Neural cell (in vitro differentiated cells): ENCODE measurements around the gene IQSEC1.

Experiments used
- EZH2 ChIP-seq: fragments of 200-600, 300-800 bp; shearing (Covaris generic), sonication (generic); IDR thresholded peaks from 2 replicates; pipeline ENCODE4 v1.6.1; 2014; ENCODE audit warnings: antibody characterized with exemption, low read length, borderline replicate concordance, mild to moderate bottlenecking; ENCODE audit not compliant: insufficient read depth, poor library complexity, severe bottlenecking
- POLR2AphosphoS5 ChIP-seq: IDR thresholded peaks from 2 replicates; pipeline ENCODE4 v1.6.1; 2012
- RAD21 ChIP-seq: fragments of 450-650 bp; conservative IDR thresholded peaks from 2 replicates; pipeline ENCODE4 v1.6.1; 2014; ENCODE audit warnings: antibody characterized with exemption, mild to moderate bottlenecking, moderate library complexity
- TF ChIP-seq, protein P1 (sequence below): fragments of 450-650 bp; IDR thresholded peaks from 2 replicates; pipeline ENCODE4 v1.5.1; 2014; ENCODE audit warnings: antibody characterized with exemption, mild to moderate bottlenecking, moderate library complexity; ENCODE audit not compliant: poor library complexity, severe bottlenecking

DNA sequence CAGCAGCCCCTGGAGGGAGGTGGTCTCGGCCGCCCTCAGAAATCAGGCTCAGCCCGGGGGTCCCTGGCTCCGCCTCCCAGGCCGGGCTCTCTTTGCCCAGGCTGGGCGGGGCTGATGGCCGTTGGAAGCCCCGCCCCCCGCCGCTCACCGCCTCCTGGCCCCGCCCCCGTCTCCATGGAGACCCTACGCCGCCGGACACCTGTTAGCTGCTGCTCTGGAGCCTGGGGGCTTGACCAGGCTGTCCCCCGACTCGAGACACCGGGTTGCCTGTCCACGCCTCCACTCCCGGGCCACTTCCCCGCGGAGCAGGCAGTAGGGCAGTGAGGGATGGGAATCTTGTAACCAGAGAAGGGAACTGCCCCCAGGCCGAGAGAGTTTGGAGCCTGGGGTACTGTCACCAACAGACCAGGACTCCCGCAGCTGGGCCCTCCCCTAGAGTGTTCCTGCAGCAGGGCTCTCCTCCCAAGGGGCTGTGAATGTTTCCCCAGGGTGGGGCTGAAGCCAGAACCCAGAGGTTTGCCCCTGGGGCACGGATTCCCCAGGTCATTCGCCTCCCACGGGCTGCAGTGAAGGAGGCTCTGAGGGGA, 204.1 kb downstream of the IQSEC1 start:
- TF ChIP-seq, protein P1, sequence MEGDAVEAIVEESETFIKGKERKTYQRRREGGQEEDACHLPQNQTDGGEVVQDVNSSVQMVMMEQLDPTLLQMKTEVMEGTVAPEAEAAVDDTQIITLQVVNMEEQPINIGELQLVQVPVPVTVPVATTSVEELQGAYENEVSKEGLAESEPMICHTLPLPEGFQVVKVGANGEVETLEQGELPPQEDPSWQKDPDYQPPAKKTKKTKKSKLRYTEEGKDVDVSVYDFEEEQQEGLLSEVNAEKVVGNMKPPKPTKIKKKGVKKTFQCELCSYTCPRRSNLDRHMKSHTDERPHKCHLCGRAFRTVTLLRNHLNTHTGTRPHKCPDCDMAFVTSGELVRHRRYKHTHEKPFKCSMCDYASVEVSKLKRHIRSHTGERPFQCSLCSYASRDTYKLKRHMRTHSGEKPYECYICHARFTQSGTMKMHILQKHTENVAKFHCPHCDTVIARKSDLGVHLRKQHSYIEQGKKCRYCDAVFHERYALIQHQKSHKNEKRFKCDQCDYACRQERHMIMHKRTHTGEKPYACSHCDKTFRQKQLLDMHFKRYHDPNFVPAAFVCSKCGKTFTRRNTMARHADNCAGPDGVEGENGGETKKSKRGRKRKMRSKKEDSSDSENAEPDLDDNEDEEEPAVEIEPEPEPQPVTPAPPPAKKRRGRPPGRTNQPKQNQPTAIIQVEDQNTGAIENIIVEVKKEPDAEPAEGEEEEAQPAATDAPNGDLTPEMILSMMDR = no peak
- TF ChIP-seq POLR2AphosphoS5 (no peak), RAD21 (no peak), EZH2 (no peak)
